ENCODE results near the gene S100A2. TPM values are rescaled to one million over a fixed set of nuclear protein-coding genes. Genes with fewer than 3 reads are reported as not detected.
"Not testable (repeated sequence)": the region's sequence is repeated elsewhere in the genome, so short reads cannot be mapped to it uniquely, and the experiment has no call there.

S100A2 gene
- total and polyA plus RNA-seq, 3 donors from 2014 or later, result 1.9 to 9.6 (median 1.9) TPM

DNA sequence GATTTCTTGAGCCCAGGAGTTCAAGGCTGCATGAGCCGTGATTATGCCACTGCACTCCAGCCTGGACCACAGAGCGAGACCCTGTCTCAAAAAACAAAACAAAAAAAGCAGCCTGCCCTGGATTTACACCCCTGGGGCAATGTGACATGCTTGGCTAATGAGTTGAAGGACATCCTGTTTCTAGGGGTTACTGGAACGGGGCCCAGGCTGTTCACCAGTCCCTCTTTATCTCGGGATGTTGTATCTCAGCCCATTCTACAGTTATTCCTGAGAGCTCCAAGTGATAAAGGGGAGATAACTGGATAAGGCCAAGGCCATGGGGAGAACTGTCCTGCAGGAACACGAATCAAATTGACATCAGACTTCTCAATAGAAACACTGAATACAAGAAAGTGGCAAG lies 21.7 kb upstream of the S100A2 start:
- peaks cover 15% of the 10 kb centered on the region for H3K4me1 ChIP-seq
- H3K9me3 ChIP-seq, result no peaks in the 10 kb centered on the region
- 47 to 66% methylated on average over 5 of the region's 5 CpGs for WGBS, 2 donors
- no peaks in the 10 kb centered on the region for H3K36me3 ChIP-seq (ENCODE audit: low read depth, missing control alignments)
- no peak for DNase-seq
- H3K27me3 ChIP-seq, result no peaks in the 10 kb centered on the region
- peak overlapping the region; percentile 37 to 61 for H3K27ac ChIP-seq
- no peak overlapping the region for H3K4me3 ChIP-seq
- intact Hi-C loops (cut with DNase I; ENCODE audit: low total_unique reads), result no loop called here
- TF ChIP-seq, protein P1, sequence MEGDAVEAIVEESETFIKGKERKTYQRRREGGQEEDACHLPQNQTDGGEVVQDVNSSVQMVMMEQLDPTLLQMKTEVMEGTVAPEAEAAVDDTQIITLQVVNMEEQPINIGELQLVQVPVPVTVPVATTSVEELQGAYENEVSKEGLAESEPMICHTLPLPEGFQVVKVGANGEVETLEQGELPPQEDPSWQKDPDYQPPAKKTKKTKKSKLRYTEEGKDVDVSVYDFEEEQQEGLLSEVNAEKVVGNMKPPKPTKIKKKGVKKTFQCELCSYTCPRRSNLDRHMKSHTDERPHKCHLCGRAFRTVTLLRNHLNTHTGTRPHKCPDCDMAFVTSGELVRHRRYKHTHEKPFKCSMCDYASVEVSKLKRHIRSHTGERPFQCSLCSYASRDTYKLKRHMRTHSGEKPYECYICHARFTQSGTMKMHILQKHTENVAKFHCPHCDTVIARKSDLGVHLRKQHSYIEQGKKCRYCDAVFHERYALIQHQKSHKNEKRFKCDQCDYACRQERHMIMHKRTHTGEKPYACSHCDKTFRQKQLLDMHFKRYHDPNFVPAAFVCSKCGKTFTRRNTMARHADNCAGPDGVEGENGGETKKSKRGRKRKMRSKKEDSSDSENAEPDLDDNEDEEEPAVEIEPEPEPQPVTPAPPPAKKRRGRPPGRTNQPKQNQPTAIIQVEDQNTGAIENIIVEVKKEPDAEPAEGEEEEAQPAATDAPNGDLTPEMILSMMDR (IDR thresholded peaks at IDR 0.05), result no peak
- TF ChIP-seq POLR2A (IDR thresholded peaks at IDR 0.05), result no peak

DNA sequence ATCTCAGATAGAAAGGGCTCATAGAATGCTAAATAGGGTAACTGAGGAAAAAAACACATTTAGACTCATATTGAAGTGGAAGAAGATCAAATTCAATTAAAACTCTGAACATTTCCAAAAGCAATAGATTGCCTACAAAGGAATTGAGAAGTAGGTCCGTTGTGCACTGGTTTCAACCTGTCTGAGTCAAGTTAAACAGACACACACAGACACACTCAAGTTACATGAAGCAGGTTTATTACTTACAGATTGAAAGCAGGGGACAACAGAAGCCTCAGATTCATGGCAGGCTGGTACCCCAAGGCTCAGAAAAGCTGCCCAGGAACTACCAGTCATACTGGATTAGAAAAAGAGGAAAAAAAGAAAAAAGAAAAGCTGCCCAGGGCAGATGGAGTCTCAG lies 20.7 kb upstream of the S100A2 start:
- Histone ChIP-seq H3K9me3 (no peaks in the 10 kb centered on the region), H3K36me3 (ENCODE audit: low read depth, missing control alignments) (no peaks in the 10 kb centered on the region), H3K27me3 (no peaks in the 10 kb centered on the region), H3K4me1 (peaks cover 15% of the 10 kb centered on the region), H3K27ac (peak overlapping the region in 1 of 2 donors; percentile 61), H3K4me3 (no peak overlapping the region)
- intact Hi-C loops (cut with DNase I; ENCODE audit: low total_unique reads), result no loop called here
- TF ChIP-seq, protein P1 (IDR thresholded peaks at IDR 0.05), result no peak
- TF ChIP-seq POLR2A (IDR thresholded peaks at IDR 0.05), result no peak
- 55 to 69% methylated on average over 1 of the region's 1 CpG for WGBS, 2 donors
- DNase-seq, result no peak

DNA sequence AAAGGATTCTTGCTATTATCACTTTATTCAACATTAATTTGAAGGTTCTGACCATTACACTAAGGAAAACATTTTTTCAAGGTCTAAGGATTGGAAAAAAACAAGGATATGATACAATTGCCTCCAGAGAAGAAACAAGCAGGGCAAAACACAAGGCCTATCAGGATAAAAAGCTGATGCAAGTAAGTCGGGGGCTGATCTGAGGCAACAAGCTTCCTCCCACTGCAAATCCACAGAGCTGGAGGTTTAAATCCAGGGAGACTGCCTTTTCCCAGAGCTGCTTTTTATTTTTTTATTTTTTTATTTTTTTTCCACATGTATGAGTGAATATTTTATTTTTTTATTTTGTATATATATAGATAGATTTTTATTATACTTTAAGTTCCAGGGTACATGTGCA lies 19.4 kb upstream of the S100A2 start:
- Histone ChIP-seq H3K4me3 (no peak overlapping the region), H3K27ac (peak overlapping the region; percentile 31 to 43), H3K4me1 (peaks cover 15% of the 10 kb centered on the region), H3K36me3 (ENCODE audit: low read depth, missing control alignments) (no peaks in the 10 kb centered on the region), H3K27me3 (no peaks in the 10 kb centered on the region), H3K9me3 (no peaks in the 10 kb centered on the region)
- WGBS, 2 donors, result 56 to 65% methylated on average over 1 of the region's 1 CpG
- peak; percentile 56 for DNase-seq
- TF ChIP-seq, protein P1 (IDR thresholded peaks at IDR 0.05), result no peak
- TF ChIP-seq POLR2A (IDR thresholded peaks at IDR 0.05), result no peak
- intact Hi-C loops (cut with DNase I; ENCODE audit: low total_unique reads), result no loop called here

DNA sequence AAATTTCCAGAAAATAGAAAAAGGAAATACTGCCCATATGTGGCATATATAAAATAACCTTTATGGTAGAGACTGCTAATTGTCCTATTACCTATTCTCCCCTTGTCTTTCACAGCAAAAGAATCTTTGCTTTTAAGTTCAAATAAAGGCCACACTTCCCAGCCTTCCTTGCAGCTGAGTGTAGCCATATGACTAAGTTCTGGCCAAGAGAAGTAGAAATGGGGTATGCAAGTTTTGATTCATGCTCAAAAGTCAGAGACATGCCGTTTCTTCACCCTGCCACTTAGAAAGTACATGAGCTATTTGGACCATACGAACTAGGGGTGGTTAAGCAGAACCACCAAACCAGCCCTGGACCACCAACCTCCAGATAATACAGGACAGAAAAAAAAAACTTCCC lies 18.3 kb upstream of the S100A2 start:
- TF ChIP-seq POLR2A (IDR thresholded peaks at IDR 0.05), result no peak
- TF ChIP-seq, protein P1 (IDR thresholded peaks at IDR 0.05), result no peak
- H3K4me1 ChIP-seq, result peaks cover 15% of the 10 kb centered on the region

DNA sequence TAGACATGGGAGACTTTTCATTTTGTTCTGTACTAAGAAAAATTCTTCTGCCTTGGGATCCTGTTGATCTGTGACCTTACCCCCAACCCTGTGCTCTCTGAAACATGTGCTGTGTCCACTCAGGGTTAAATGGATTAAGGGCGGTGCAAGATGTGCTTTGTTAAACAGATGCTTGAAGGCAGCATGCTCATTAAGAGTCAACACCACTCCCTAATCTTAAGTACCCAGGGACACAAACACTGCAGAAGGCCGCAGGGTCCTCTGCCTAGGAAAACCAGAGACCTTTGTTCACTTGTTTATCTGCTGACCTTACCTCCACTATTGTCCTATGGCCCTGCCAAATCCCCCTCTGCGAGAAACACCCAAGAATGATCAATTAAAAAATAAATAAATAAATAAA lies 17.9 kb upstream of the S100A2 start:
- H3K9me3 ChIP-seq; H3K4me3 ChIP-seq; intact Hi-C loops (cut with DNase I; ENCODE audit: low total_unique reads); H3K27ac ChIP-seq; H3K36me3 ChIP-seq (ENCODE audit: low read depth, missing control alignments); H3K27me3 ChIP-seq; DNase-seq: not testable (repeated sequence)
- 62 to 85% methylated on average over 2 to 3 of the region's 3 CpGs for WGBS, 2 donors
- peaks cover 15% of the 10 kb centered on the region for H3K4me1 ChIP-seq

More for the DNA sequence above, 18.3 kb upstream of the S100A2 start:
- Histone ChIP-seq H3K27me3 (no peaks in the 10 kb centered on the region), H3K4me3 (no peak overlapping the region), H3K36me3 (ENCODE audit: low read depth, missing control alignments) (no peaks in the 10 kb centered on the region), H3K27ac (peak overlapping the region in 1 of 2 donors; percentile 43), H3K9me3 (no peaks in the 10 kb centered on the region)
- WGBS, 2 donors, result 67 to 70% methylated on average over 2 of the region's 2 CpGs
- DNase-seq, result no peak
- intact Hi-C loops (cut with DNase I; ENCODE audit: low total_unique reads), result no loop called here

DNA sequence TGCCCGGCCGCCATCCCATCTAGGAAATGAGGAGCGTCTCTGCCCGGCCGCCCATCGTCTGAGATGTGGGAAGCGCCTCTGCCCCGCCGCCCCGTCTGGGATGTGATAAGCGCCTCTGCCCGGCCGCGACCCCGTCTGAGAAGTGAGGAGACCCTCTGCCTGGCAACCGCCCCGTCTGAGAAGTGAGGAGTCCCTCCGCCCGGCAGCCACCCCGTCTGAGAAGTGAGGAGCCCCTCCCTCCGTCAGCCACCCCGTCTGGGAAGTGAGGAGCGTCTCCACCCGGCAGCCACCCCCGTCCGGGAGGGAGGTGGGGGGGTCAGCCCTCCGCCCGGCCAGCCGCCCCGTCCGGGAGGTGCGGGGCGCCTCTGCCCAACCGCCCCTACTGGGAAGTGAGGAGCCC lies 17.2 kb upstream of the S100A2 start:
- H3K27me3 ChIP-seq; DNase-seq; H3K36me3 ChIP-seq (ENCODE audit: low read depth, missing control alignments); H3K9me3 ChIP-seq; intact Hi-C loops (cut with DNase I; ENCODE audit: low total_unique reads): not testable (repeated sequence)
- H3K4me3 ChIP-seq, result peak overlapping the region; percentile 29 to 41
- H3K4me1 ChIP-seq, result peaks cover 15% of the 10 kb centered on the region
- H3K27ac ChIP-seq, result peak overlapping the region in 1 of 2 donors; percentile 41
- 94% methylated on average over 20 to 27 of the region's 34 CpGs for WGBS, 2 donors

Data from testis (tissue), 3 donors.